ENCODE results near the gene CD300LB. TPM values are rescaled to one million over a fixed set of nuclear protein-coding genes. Genes with fewer than 3 reads are reported as not detected.

CD300LB gene
- total RNA-seq, 1 donor from 2014 or later, result not detected

GRCh38 chr17:74542727-74543383 lies 11.6 kb upstream of the CD300LB start:
- H3K36me3 ChIP-seq, result no peaks in the 10 kb centered on the region
- no peaks in the 10 kb centered on the region for H3K9me3 ChIP-seq
- TF ChIP-seq, protein P1, sequence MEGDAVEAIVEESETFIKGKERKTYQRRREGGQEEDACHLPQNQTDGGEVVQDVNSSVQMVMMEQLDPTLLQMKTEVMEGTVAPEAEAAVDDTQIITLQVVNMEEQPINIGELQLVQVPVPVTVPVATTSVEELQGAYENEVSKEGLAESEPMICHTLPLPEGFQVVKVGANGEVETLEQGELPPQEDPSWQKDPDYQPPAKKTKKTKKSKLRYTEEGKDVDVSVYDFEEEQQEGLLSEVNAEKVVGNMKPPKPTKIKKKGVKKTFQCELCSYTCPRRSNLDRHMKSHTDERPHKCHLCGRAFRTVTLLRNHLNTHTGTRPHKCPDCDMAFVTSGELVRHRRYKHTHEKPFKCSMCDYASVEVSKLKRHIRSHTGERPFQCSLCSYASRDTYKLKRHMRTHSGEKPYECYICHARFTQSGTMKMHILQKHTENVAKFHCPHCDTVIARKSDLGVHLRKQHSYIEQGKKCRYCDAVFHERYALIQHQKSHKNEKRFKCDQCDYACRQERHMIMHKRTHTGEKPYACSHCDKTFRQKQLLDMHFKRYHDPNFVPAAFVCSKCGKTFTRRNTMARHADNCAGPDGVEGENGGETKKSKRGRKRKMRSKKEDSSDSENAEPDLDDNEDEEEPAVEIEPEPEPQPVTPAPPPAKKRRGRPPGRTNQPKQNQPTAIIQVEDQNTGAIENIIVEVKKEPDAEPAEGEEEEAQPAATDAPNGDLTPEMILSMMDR (IDR thresholded peaks at IDR 0.05), result no peak
- intact Hi-C loops (cut with DNase I), result no loop called here
- H3K4me3 ChIP-seq, result no peak overlapping the region
- DNase-seq (ENCODE audit: low spot score in 2 of 2), result no peak
- H3K27me3 ChIP-seq, result no peaks in the 10 kb centered on the region
- no peak overlapping the region for H3K27ac ChIP-seq
- no peaks in the 10 kb centered on the region for H3K4me1 ChIP-seq

- no peak overlapping the region for H3K4me3 ChIP-seq
- H3K9me3 ChIP-seq, result no peaks in the 10 kb centered on the region
- intact Hi-C loops (cut with DNase I), result no loop called here
- no peaks in the 10 kb centered on the region for H3K4me1 ChIP-seq
- TF ChIP-seq, protein P1 (IDR thresholded peaks at IDR 0.05), result no peak
- peak in 1 of 2 donors; percentile 12 for DNase-seq (ENCODE audit: low spot score in 2 of 2)
- H3K27ac ChIP-seq, result no peak overlapping the region
- H3K27me3 ChIP-seq, result no peaks in the 10 kb centered on the region
- H3K36me3 ChIP-seq, result no peaks in the 10 kb centered on the region
These were observed 10.9 kb upstream of the CD300LB start for GRCh38 chr17:74542166-74542565.

DNA sequence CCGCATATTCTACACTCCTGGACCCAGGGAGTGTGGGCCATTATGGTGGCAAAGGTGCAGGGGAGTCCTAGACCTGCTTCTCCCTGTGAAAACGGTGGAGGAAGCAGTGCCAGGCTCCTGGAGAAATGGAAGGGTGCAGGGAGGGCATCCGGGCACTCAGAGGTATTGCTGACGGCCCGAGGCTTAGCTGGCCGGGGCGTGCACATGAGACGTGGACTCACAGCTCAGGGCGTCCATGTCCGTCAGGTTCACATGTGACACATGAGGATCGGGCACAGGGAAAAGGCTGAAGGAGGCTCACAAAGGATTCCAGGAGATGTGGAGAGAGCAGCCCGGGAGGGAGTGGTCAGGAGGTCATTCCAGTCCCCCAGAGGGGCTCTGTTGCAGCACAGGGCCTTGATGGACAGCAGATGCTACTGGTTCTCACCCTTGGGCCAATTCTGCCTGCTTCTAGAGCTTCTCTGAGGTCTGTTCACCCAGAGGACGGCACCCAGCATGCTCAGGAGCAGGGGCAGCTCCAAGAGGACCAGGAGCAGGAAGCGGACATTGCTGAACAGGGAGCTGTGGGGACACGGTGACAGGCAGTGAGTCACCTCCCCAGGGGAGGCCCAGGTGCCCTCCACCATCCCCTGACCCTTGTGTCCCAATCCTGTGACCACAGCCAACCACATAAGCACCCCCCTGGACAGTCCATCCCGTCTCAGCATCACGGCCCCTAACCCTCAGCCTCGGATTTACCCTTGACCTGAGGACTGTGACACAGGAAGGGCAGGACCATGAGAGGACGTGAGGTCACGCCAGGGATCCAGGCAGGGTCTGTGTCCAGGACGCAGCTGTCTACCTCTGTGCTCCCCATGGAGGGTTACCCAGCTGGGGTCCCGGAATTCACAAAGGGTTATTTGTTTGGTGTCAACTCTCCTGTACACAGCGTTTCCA lies 10.2 kb upstream of the CD300LB start:
- TF ChIP-seq, protein P1 (IDR thresholded peaks at IDR 0.05), result no peak
- Histone ChIP-seq H3K27ac (no peak overlapping the region), H3K4me1 (no peaks in the 10 kb centered on the region), H3K4me3 (no peak overlapping the region), H3K36me3 (no peaks in the 10 kb centered on the region), H3K27me3 (no peaks in the 10 kb centered on the region), H3K9me3 (no peaks in the 10 kb centered on the region)
- peak in 1 of 2 donors; percentile 55 for DNase-seq (ENCODE audit: low spot score in 2 of 2)
- intact Hi-C loops (cut with DNase I), result no loop called here

- intact Hi-C loops (cut with DNase I), result no loop called here
- no peak overlapping the region for H3K27ac ChIP-seq
- H3K4me3 ChIP-seq, result no peak overlapping the region
- TF ChIP-seq, protein P1 (IDR thresholded peaks at IDR 0.05), result no peak
- peaks cover 0 to 4% of the 10 kb centered on the region in 2 donors for H3K9me3 ChIP-seq
- H3K27me3 ChIP-seq, result no peaks in the 10 kb centered on the region
- no peak for DNase-seq (ENCODE audit: low spot score in 2 of 2)
- H3K4me1 ChIP-seq, result no peaks in the 10 kb centered on the region
- H3K36me3 ChIP-seq, result no peaks in the 10 kb centered on the region
These were observed 8.1 kb upstream of the CD300LB start for GRCh38 chr17:74539281-74539820.

GRCh38 chr17:74536890-74537289 lies 5.6 kb upstream of the CD300LB start:
- no peaks in the 10 kb centered on the region for H3K27me3 ChIP-seq
- H3K4me1 ChIP-seq, result no peaks in the 10 kb centered on the region
- peaks cover 0 to 4% of the 10 kb centered on the region in 2 donors for H3K9me3 ChIP-seq
- no peak overlapping the region for H3K4me3 ChIP-seq
- TF ChIP-seq, protein P1 (IDR thresholded peaks at IDR 0.05), result no peak
- DNase-seq (ENCODE audit: low spot score in 2 of 2), result no peak
- intact Hi-C loops (cut with DNase I), result no loop called here
- H3K36me3 ChIP-seq, result no peaks in the 10 kb centered on the region
- H3K27ac ChIP-seq, result no peak overlapping the region
